HG03108 (cell line): ENCODE data around the gene CERS3.

Experiments used
- ATAC-seq: cut with Tn5 transposase; IDR thresholded peaks from one replicate; pipeline ENCODE4 v1.9.1; 2021; ENCODE audit warnings: moderate library complexity; ENCODE audit not compliant: unreplicated experiment

Gene CERS3

DNA sequence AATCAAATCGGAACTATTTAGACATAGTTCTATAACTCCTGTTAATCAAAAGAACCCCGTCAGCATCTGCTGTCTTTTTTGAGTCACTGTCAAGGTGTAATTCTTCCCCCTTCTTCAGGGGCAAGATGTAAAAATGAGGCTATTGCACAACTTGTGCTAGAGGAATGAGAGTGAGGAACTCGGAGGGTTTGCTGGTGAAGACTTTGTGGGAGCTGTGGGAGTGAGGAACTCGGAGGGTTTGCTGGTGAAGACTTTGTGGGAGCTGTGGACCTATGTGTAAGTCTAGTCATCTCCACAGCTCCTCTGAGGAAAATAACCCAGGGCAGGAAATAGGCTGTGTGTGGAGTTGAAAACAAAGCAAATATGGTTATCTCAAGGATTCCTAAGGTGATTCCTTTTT, 2.5 kb upstream of the CERS3 start:
- no peak for ATAC-seq

DNA sequence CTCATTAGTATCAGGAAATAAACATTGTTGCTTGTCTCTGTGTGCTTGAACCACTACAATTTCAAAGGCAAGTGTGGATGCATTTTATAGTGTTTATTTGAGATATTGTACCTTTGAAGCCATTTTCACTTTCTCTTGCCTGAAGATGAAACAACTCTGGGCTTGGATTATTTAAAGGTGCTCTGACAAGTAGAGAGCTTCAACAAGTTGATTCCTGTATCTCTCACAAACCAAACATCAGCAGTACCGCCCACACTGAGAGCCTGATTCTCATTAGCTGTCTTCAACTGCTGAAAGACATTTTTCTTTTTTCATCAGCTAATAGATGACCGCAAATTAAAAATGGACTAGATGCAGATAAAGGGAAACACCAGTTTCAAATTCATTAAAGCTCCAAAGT, 806 bp upstream of the CERS3 start:
- no peak for ATAC-seq

DNA sequence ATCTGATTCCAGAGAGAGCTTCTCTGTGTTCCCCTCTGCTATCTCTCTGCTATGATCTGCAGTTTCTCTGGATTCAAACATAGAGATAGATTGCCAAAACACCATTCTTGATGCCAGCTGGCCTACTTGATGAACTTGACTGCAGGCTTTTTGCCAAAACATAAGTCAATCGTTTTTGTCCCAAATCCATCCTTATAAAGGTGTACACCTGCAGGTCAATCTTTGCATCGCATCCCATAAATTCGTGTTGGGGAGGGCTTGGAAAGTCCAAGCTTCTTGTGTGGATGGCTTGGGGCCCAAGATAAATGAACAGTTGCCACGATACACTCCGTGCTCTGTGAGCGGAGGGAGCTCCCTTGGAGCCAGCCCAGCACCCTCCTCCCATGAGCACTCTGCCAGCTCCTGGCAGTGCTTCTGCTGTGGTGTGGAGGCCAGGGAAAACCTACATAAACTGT, 2.7 kb downstream of the CERS3 start:
- ATAC-seq, result no peak

DNA sequence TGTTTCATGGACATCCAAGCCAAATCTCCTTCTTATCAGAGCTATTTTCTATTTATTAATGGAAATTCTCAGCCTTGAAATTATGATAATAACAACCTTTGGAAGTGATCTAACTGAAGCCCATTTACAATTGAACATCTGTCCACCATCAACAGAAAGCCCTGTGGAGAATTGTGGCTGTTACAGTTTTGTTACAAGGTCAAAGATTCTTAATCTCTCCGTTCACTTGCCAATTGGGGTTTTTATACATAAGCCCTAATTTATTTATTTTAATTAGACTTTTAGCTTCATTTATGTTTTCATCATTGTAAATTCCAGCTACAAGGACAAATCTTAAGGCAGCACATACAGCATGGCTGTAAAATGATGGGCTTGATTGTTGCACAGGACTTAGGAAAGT, 3.3 kb downstream of the CERS3 start:
- no peak for ATAC-seq

DNA sequence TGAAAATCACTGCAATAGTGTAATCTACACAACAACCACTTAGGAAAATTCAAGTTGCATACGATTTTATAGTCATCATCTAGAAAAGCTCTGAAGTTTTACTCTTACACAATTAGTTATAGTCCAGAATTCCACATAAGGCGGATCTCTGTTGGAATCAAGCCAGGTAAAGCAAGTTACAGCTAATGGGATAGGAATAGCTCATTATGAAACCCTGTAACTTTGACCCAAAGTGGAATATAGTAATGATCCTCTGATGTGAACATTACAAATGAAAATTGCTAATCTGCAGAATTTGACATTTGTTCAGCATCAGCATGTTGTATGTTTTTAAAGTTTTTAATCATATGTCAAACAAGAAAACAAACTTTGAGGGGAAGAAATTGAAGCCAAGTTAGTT, 4.4 kb downstream of the CERS3 start:
- no peak for ATAC-seq

DNA sequence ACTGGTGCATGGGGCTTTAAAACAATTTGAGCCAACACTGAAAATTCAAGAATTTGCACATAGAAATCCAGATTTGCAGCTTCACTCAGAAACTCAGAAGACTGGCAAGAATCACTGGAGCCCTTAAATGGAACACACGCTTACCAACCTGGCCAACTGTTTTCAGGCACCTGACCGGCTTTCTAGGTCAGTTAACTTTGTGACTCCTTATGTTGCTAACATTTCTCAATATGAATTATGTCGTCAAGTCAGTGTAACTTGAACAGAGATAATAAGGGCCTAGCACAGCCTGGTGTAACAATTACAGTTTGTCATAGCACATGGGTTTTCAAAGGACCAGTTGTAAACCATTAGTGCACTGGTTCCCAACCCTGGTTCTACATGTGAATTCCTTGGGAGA, 6.8 kb downstream of the CERS3 start:
- no peak for ATAC-seq

DNA sequence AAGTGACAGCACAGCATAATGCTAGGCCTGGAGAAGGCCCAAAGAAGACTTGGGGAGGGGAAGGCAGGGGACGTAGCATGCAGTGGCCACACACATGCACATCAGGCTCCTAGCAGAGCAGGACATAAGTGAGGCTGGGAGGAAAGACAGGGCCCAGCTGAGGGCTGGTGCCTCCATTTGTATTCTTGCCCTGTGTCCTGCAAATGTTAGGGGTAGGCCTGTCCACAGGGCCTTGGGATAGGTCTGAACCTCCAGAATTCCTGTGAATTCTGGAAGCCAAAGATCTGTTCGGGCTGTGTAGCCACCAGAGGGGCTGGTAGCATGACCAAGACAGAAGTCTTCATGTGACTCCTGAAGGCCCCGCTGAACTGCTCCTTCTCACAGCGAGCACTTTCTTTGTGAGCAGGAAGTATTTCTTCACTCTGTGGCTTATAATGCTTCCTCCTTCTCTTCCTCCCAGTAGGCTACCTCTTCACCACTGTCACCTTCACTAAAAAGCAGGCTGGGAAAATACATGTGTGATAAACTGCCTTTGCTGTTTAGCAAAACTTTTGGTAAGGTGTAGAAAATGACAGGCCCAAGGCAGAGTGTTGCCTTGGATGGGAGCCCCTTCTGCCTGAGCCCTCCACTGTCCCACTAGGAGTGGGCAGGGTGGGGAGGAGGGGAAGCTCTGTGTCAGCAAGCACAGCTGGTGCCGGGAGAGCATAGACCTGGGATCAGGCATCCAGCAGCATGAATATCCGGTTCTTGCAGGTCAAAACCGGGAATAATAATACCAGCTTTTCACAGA, 8.4 kb downstream of the CERS3 start:
- no peak for ATAC-seq

DNA sequence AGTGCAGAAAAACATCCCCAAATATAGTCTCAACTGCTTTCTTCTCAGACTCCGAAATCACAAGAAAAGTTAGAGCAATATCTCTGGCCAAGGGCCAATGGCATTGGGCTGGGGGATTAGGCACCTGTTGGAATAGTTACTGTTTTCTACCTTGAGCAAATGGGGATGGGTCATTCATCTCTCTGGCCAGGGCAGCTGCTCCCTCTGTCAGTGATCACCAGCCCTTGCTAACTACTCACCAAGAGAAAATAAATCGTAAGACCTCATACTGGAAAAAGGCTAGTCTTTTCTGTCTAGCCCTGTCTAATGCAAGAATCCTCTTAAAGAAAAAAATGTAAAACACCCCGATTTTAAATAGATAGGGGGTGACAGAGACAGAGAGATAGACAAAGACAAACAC, 10.9 kb downstream of the CERS3 start:
- ATAC-seq, result no peak

DNA sequence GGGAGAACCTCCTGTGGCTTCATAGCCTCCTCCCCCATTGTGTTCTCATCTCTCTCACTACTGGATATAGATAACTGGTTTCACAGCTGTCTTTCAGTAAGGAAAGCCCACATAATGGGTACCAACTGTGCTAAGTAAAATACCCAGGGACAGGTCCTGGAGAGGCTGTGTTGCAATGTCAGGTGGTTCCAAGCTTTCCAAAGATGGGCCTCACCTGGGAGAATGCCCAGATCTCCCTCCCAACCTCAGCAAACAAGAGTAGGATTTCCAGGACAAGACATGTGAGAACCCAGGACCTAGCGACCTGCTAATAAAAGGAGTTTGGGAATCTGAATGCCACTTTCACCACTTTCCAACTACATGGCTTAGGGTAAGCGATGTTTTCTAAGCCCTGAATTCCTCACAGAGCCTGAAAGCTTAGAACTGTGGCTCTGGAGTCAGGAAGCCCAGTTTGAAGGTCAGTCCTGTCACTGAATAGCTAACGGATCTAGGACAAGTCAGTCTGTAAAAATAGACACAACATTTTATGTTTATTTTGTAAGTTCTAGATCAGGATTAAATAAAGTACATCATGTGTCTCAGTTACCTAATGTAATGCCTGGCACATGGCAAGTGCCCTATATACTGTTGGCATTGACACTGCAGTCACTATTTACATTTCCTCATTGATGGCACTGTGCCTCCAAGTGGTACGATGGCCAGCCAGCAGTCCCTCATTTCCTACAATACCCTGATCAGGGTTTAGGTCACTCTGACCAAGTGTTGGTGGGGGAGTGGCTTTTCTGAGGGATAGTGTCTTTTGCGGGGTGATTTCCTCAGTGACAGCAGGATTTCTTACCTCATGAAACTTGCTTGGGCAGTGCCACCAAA, 11.9 kb downstream of the CERS3 start:
- ATAC-seq, result no peak

DNA sequence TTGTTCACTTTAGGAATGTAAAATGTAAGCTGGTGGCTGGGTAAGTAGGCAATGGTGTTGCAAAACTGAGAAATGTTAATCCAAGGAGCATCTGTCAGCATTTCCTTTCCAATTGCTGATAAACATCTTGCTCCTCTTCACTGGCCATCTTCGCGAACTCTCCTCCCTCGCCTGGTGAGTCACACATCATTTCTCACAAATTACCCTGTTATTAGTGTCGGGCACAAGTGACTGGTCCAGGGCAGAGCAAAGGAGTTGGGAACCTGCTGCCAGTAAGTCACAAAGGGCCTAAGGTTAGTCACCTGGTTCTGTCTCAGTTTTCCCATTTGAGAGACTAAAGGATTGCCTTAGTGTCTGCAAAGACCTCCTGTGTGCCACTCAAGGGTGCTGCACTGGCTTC, 13.0 kb downstream of the CERS3 start:
- no peak for ATAC-seq

DNA sequence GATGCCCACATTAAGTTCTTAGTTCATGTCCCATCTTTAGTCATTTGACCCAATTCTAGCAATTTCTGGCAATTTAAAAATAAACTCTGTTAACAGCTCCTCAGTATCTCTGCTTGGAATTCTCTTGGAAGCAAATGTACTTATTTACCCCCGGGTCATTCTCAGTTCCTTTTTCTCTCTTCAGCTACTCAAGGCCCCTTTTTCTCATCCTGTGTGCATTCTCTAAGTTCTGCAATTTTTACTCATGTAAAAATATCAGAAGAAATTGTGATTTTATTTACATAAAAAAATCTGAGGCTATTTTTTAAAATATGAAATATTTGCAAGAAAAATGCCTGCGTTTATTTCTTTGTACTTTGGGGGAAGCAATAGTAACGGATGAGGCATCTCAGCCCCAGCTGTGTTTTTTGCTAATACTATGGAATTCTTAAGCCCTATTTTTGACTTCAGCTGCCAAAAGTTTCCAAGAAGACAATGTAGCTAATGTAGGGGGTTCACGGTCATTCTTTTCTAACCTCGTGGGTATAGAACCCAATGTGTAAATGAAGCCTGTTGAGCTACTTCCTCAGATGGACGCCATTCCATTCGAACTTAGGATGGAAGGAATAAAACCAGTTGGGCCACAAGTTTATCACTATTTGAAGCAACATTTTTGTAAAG, 20.0 kb downstream of the CERS3 start:
- no peak for ATAC-seq

DNA sequence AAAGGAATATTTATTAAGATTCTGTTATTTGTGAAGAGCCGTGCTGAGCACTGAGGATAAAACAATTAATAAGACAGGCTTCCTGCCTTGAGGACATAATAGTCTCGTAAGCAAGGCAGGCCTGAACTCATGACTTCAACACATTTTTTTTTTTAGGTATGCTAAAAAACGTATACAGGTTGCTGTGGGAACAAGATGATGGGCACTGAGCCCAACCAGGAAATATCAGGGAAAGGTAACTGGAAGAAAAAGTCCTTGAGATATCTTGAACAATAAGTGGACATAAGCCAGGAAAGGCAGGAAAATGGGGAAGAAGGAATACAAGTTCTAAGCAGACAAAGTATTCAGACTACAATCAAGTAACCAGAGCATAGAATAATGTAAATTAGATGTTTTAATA, 26.1 kb downstream of the CERS3 start:
- no peak for ATAC-seq

DNA sequence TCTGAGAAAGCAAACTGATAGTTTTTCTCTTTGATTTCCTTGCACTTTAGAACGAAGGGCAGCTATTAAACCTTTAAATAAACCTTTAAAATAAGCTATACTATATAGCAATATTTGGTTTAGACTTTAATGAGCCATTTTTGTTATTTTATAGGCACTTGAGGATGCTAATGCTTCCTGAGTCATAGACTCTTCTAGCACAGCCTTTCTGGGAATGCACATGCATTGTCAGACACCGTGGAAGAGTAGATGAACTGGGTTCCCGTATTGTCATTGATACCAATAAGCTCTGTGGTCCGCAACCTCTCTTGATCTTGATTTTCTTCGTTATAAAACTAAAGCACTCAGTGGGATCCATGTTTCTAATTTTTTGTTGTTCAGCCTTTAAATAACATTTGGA, 27.6 kb downstream of the CERS3 start:
- ATAC-seq, result no peak

DNA sequence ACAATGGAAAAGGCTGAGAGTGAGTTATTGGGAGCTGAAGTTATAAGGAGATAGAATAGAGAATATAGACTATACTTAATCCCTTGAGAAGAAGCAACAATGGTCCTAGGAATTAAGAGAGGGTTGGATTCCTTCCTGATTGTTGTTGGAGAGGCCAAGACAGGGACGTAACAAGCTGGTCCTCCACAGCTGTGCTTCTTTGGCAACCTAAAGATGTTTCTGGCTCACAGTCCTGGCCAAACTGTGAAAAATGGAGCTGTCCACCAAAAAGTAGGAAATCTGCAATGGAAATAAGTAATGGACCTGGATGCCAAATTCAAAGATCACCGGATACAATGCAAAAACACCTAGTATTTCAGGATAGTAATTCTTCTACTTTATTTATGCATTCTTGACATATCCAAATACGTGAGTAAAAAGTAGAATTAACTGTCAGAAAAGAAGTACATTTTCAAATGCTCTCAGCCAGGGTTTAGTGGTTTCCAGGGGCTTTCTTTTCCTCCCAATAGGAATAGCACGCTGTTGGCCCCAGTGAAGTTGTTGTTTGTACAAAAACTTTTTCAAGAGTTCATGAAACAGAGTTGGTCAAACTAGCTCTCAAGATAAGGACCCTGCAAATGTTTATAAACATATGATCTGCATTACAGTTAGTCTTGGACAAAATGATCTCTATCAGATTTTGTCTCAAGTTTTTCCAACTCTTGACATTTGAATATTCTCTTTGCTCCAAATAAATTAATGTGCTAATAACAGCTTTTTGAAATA, 28.3 kb downstream of the CERS3 start:
- no peak for ATAC-seq

DNA sequence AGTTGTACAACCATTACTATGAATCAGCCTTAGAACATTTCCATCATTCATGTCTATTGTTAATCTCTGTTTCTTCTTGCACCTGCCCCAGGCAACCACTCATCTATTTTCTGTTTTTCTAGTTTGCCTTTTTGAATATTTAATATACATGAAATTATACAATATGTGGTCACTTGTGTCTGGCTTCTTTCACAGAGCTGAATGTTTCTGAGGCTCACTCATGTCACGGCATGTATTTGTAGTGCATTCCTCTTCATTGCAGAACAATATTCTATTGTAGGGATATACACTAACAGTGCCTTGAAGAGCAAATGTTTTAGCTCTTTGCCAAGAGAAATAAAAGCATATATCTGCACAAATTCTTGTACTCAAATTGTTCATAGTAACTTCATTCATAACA, 32.9 kb downstream of the CERS3 start:
- ATAC-seq, result no peak

DNA sequence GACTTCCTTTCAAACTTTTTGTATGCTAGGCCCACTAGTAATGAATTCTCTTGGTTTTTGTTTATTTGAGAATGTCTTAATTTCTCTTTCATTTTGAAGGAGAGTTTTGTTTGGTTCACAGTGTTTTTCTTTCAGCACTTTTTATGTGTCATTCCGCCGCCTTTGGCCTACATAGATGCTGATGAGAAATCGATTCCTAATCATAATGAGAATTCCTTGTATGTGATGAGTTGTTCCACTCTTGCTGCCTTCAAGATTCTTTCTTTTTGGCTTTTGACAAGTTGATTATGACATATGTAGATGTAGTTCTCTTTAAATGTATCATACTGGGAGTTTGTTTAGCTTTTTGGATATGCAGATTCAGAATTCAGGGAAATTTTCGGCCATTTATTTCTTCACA, 35.5 kb downstream of the CERS3 start:
- ATAC-seq, result no peak

DNA sequence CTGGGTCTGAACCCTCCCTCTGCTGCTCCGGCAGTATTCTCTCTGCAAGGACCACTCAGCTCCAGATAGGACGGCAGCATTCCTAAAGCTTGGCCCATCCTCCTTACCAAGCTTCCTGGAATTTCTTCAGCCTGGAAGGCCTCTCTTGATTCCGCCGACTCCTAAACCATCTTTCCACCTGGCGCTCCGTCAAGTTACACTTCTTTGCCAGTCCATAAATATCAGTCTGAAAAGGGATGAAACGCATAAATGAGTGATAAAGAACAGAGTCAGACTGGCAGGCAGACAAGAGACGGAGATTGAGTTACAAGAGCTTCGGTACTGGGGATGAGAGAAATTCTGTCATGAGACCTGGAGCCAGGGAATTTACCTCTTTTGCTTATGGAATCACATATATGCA, 44.3 kb downstream of the CERS3 start:
- no peak for ATAC-seq

DNA sequence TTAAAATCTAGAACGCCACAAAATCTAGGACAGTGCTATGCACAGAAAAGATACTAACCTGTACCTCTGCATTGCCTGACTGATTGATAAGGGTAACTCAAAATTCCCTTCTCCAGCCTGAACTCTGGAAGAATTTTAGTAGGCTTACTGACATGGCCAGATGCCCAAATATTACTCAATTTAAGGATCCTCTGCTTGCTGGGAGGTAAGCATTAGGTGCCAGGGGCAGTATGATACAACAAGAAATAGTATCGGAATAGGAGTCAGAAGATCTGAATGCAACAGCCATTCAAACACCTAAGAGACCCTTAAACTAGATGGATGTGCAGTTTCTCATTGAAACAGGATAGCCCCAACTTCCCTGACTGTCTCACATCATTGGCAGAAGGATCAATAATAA, 45.4 kb downstream of the CERS3 start:
- ATAC-seq, result no peak

DNA sequence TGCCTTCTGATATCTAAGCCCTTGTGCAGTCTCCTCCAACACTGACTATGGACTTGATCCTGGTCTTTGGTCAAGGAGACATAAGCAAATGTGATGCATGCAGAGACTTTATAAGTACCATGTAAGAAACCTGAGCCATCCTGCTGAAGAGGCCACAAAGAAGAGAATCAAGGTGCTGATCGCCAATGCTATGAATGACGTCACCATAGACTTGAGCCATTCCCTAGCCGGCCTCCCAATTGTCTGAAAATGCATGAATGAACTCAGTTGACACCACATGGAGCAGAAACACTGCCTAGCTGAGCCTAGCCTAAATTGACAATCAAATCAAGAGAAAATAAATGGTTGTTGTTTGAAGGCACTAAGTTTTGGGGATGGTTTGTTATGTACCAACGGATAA, 51.9 kb downstream of the CERS3 start:
- ATAC-seq, result no peak

DNA sequence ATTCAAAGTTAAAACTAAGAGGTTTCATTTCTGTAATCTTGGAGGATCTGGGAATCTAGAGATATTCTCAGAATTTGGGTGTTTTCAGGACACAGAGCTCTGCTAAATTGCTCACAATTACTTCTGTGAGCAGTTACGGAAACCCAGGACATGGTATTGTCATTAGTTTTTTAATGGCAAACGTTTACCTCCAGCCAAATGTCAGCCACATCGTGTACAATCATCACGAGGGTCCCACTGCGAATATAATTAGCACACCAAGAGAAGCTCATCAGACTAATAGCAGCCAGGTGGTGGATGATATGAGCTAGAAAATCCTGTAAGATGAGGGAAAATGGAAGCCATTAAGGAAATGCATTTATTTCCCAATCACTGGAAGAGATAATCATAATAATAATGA, 56.0 kb downstream of the CERS3 start:
- no peak for ATAC-seq

DNA sequence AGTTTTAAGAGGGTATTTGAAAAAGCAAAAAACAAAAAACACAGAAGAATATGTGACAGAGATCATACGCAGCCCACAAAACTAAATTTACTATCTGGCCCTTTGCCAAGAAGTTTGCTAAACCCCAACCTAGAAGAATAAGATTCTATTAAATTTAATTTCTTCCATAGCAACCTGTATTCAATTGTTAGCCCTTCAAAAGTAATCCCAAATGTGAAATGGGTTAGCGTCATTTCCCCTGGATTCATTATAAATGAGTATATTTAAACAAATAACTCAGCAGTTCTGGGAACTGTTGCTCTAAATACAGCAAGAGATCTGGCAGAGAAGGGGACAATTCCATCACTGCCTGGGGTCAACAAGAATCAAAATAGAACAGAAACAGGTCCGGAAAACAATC, 56.8 kb downstream of the CERS3 start:
- ATAC-seq, result no peak
